HepG2 (cell line): ENCODE measurements around the gene CAMTA1. TPM values are rescaled to one million over a fixed set of nuclear protein-coding genes. Genes with fewer than 3 reads are reported as not detected.

Source experiments
- AGO1 ChIP-seq: fragments of 200-400 bp; formaldehyde crosslinking; IDR thresholded peaks from 2 replicates; pipeline ENCODE4 v1.6.1; 2017; ENCODE audit warnings: mild to moderate bottlenecking, low read depth, low read length, moderate library complexity; ENCODE audit not compliant: poor library complexity, severe bottlenecking
- ATF7 ChIP-seq, 2 experiments: fragments of 450-650 bp in 1 of 2; sonication (generic) in 1 of 2; formaldehyde crosslinking in 1 of 2; IDR thresholded peaks; 2 replicates each; pipeline versions ENCODE4 v1.4.0 to v1.6.1; 2016 to 2020; ENCODE audit warnings: antibody characterized with exemption in 1 of 2, mild to moderate bottlenecking in 1 of 2, missing genetic modification reagents in 1 of 2
- BRCA1 ChIP-seq: sonication (generic); formaldehyde crosslinking; IDR thresholded peaks from 2 replicates; pipeline ENCODE4 v1.4.0; 2020; ENCODE audit warnings: missing genetic modification reagents
- CENPX ChIP-seq: sonication (generic); formaldehyde crosslinking; IDR thresholded peaks from 2 replicates; pipeline ENCODE4 v1.9.0; 2021; ENCODE audit warnings: mild to moderate bottlenecking, missing genetic modification reagents, moderate library complexity
- FOXA1 ChIP-seq, 2 experiments: fragments of 450-650 bp in 1 of 2; sonication (generic) in 1 of 2; formaldehyde crosslinking in 1 of 2; IDR thresholded peaks; 2 replicates each; pipeline versions ENCODE4 v1.4.0 to v1.6.1; 2016 to 2020; ENCODE audit warnings: missing genetic modification reagents in 1 of 2
- MAZ ChIP-seq, 2 experiments: sonication (generic) in 1 of 2; formaldehyde crosslinking in 1 of 2; IDR thresholded peaks; 2 replicates each; pipeline versions ENCODE4 v1.5.0 to v1.6.1; 2012 to 2020; ENCODE audit warnings: low read depth in 2 of 2, mild to moderate bottlenecking in 2 of 2, borderline replicate concordance in 1 of 2, improper control_type of control experiment in 1 of 2, low read length in 1 of 2, missing genetic modification reagents in 1 of 2, moderate library complexity in 1 of 2
- PHF5A ChIP-seq: IDR thresholded peaks from one replicate; pipeline ENCODE4 v1.6.1; 2018; ENCODE audit warnings: low read depth, missing genetic modification reagents; ENCODE audit not compliant: unreplicated experiment
- SOX6 ChIP-seq, 2 experiments: fragments of 450-650 bp in 1 of 2; sonication (generic) in 1 of 2; formaldehyde crosslinking in 1 of 2; IDR thresholded peaks; 2 replicates each; pipeline versions ENCODE4 v1.4.0 to v1.6.1; 2017 to 2020; ENCODE audit warnings: antibody characterized with exemption in 1 of 2, mild to moderate bottlenecking in 1 of 2, missing genetic modification reagents in 1 of 2
- SP5 ChIP-seq: IDR thresholded peaks from 2 replicates; pipeline ENCODE4 v1.6.1; 2016; ENCODE audit warnings: low read depth, borderline replicate concordance
- TCF7 ChIP-seq: sonication (generic); IDR thresholded peaks from 2 replicates; pipeline ENCODE4 v1.6.1; 2016; ENCODE audit warnings: antibody characterized with exemption, low read depth
- ZFP62 ChIP-seq: sonication (generic); formaldehyde crosslinking; IDR thresholded peaks from 2 replicates; pipeline ENCODE4 v1.4.0; 2020; ENCODE audit warnings: missing genetic modification reagents
- ZHX2 ChIP-seq, 2 experiments: sonication (generic) in 1 of 2; formaldehyde crosslinking in 1 of 2; IDR thresholded peaks; 2 replicates each; pipeline versions ENCODE4 v1.6.1 to v1.9.0; 2014 to 2022; ENCODE audit warnings: antibody characterized with exemption in 1 of 2, borderline replicate concordance in 1 of 2, inconsistent platforms in 1 of 2, low read depth in 1 of 2, missing genetic modification reagents in 1 of 2
- ZNF12 ChIP-seq: sonication (generic); formaldehyde crosslinking; IDR thresholded peaks from 2 replicates; pipeline ENCODE4 v1.5.0; 2020; ENCODE audit warnings: missing genetic modification reagents
- ZNF20 ChIP-seq: sonication (generic); formaldehyde crosslinking; IDR thresholded peaks from 2 replicates; pipeline ENCODE4 v1.4.0; 2020; ENCODE audit warnings: mild to moderate bottlenecking, moderate library complexity, missing genetic modification reagents
- ZNF234 ChIP-seq: sonication (generic); formaldehyde crosslinking; conservative IDR thresholded peaks from 2 replicates; pipeline ENCODE4 v1.5.1; 2020; ENCODE audit warnings: mild to moderate bottlenecking, missing genetic modification reagents
- ZNF331 ChIP-seq: sonication (generic); formaldehyde crosslinking; IDR thresholded peaks from 2 replicates; pipeline ENCODE4 v1.4.0; 2020; ENCODE audit warnings: missing genetic modification reagents
- polyA plus RNA-seq, 8 experiments: library from polyadenylated mRNA; depleted of rRNA in 3 of 8; stranded (reverse) in 7 of 8; unstranded in 1 of 8; fragments of >200 nt; fragmentation: Illumina TruSeq in 4 of 8; extraction: Trizol in 4 of 8; gene quantifications; 2 replicates each; pipeline versions ENCODE4 v1.2.1 to v1.2.3, GENCODE V29; 2011 to 2016; ENCODE audit warnings: low read depth in 4 of 8, missing spikeins in 1 of 8, mixed read lengths in 1 of 8; ENCODE audit not compliant: insufficient read depth in 1 of 8
- total RNA-seq, 5 experiments: library from RNA; depleted of rRNA; stranded (reverse); fragments of >200 nt; fragmentation: Illumina TruSeq; extraction: Trizol; gene quantifications; 2 replicates each; pipeline ENCODE4 v1.2.3, GENCODE V29; 2016; ENCODE audit warnings: low read depth in 1 of 5
- TF ChIP-seq, protein P1 (sequence below): sonication (generic); formaldehyde crosslinking; IDR thresholded peaks from 2 replicates; pipeline ENCODE4 v1.8.1; 2022; ENCODE audit warnings: mild to moderate bottlenecking, missing genetic modification reagents

Gene CAMTA1
- total and polyA plus RNA-seq, 2 of the 13 experiments (the other 11 are each of a cell fraction or from before 2014, with no cell fraction given) = 25.0 to 36.4 TPM

DNA sequence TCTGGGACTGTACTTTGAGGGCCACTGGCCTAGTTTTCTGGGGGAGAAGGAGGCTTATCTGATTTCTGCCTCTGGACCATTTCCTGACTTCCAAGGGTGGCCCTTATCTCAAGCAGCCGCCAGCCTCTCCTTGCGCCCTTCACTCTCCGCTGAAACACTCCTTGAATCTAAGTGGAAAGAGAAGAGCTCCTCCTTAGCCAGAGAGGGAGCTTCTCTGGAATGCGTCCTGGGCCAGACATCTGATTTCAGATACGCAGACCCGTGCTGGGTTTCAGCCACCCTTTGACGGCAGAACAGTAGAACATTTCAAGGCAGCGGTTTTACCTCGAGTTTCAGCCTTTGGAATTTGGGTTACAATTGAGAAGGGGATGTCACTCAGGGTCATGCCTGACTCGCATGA lies 308.0 kb downstream of the CAMTA1 start (continued):
- TF ChIP-seq, protein P1, sequence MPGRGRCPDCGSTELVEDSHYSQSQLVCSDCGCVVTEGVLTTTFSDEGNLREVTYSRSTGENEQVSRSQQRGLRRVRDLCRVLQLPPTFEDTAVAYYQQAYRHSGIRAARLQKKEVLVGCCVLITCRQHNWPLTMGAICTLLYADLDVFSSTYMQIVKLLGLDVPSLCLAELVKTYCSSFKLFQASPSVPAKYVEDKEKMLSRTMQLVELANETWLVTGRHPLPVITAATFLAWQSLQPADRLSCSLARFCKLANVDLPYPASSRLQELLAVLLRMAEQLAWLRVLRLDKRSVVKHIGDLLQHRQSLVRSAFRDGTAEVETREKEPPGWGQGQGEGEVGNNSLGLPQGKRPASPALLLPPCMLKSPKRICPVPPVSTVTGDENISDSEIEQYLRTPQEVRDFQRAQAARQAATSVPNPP (CRISPR knock-in tag) = no peak
- TF ChIP-seq AGO1 (no peak), ZHX2 (IDR thresholded peaks at IDR 0.05; ENCODE audit: low read depth) (no peak), ZHX2 (CRISPR knock-in tag; IDR thresholded peaks at IDR 0.05; ENCODE audit: borderline replicate concordance) (no peak), ZNF234 (no peak), ZNF331 (CRISPR knock-in tag) (no peak), MAZ (IDR thresholded peaks at IDR 0.05; ENCODE audit: borderline replicate concordance, low read depth, low read length) (no peak), MAZ (CRISPR knock-in tag; IDR thresholded peaks at IDR 0.05; ENCODE audit: low read depth) (no peak), TCF7 (no peak), BRCA1 (no peak), SP5 (CRISPR knock-in tag) (no peak), ZNF20 (CRISPR knock-in tag) (no peak), ZNF12 (CRISPR knock-in tag) (no peak), ZFP62 (CRISPR knock-in tag) (no peak), FOXA1 (IDR thresholded peaks at IDR 0.05) (no peak), FOXA1 (CRISPR knock-in tag; IDR thresholded peaks at IDR 0.05) (no peak), PHF5A (CRISPR knock-in tag) (no peak), SOX6 (IDR thresholded peaks at IDR 0.05) (no peak), SOX6 (CRISPR knock-in tag; IDR thresholded peaks at IDR 0.05) (no peak), CENPX (CRISPR knock-in tag) (no peak), ATF7 (IDR thresholded peaks at IDR 0.05) (no peak), ATF7 (CRISPR knock-in tag; IDR thresholded peaks at IDR 0.05) (no peak)
